Mucosa of descending colon (tissue), 3 donors: ENCODE measurements around the gene PEX11A. TPM values are rescaled to one million over a fixed set of nuclear protein-coding genes. Genes with fewer than 3 reads are reported as not detected.
A peak's percentile ranks its signal among the peaks of the same experiment; 100 is the strongest.

Experiments used
- ATAC-seq: fragments of 200-7000 bp; cut with Tn5 transposase; one replicate; pipeline ENCODE4 v1.9.1; 2020; ENCODE audit warnings: mild to moderate bottlenecking, moderate library complexity
- DNase-seq, 3 donors: peaks; one replicate each; pipeline ENCODE4 v3.0.0-alpha.2; 2020
- H3K36me3 ChIP-seq: fragments of 200-600 bp; one replicate; pipeline ENCODE4 v1.8.0; 2021; ENCODE audit warnings: low read depth, mild to moderate bottlenecking
- H3K4me1 ChIP-seq: fragments of 200-600 bp; one replicate; pipeline ENCODE4 v1.8.0; 2021; ENCODE audit warnings: low read depth, mild to moderate bottlenecking
- H3K4me3 ChIP-seq: fragments of 200-600 bp; one replicate; pipeline ENCODE4 v1.8.0; 2021; ENCODE audit warnings: mild to moderate bottlenecking
- H3K9me3 ChIP-seq: fragments of 200-600 bp; one replicate; pipeline ENCODE4 v1.8.0; 2021; ENCODE audit warnings: mild to moderate bottlenecking
- intact Hi-C, 2 donors: fragments of 100-400 bp; cut with DNase I in 1 of 2; cut with micrococcal nuclease in 1 of 2; formaldehyde crosslinking; loops; one replicate each; pipeline versions ENCODE4 v1.11.0 to v1.11.1; 2022; cut with DNase I, micrococcal nuclease
- total RNA-seq, 3 donors: library from RNA; stranded (reverse); fragmentation: NEBNext Ultra II Directional in 2 of 3; extraction: Animal tissue kit (Norgen Biotek cat#: 25700) in 2 of 3; gene quantifications; one replicate each; pipeline versions ENCODE4 v1.2.1 to v1.2.4, GENCODE V29; 2021 to 2023
- TF ChIP-seq, protein P1 (sequence below): fragments of 200-600 bp; IDR thresholded peaks from one replicate; pipeline ENCODE4 v1.8.0; 2022; ENCODE audit warnings: antibody characterized with exemption, mild to moderate bottlenecking
- donor health status: DM: no; HTN: no; CAD: no; lungs with moderate emphysema.
- donor health status: DM: no; HTN: no; CAD: no.
- donor health status: DM: no; HTN: yes; CAD: no.

The PEX11A gene
- total RNA-seq, 3 donors from 2014 or later: 15.5 to 38.5 (median 16.7) TPM

DNA sequence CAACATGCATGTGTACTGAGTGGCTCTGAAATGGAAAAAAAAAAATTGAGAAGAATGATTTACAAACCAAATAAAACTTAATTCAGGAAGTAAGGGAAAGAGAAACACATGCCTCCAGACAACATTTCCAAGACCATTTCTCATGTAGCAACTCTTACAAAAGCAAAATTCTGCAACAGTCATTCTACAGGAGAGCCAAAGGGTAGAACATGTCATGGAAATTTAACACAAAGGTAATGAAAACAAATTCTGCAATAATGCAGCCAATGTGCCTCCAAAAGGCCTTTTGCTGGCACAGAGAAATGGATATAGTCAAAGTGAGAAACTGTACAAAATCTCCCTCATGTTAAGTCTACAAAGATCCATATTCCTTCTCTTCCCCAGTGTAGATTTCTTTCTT lies 4.0 kb downstream of the PEX11A start:
- intact Hi-C loops: no loop called here
- Histone ChIP-seq H3K4me1 (peaks cover 17% of the 10 kb centered on the region), H3K36me3 (no peaks in the 10 kb centered on the region), H3K9me3 (no peaks in the 10 kb centered on the region), H3K4me3 (no peak overlapping the region)
- DNase-seq: no peak
- ATAC-seq: no peak
- TF ChIP-seq, protein P1, sequence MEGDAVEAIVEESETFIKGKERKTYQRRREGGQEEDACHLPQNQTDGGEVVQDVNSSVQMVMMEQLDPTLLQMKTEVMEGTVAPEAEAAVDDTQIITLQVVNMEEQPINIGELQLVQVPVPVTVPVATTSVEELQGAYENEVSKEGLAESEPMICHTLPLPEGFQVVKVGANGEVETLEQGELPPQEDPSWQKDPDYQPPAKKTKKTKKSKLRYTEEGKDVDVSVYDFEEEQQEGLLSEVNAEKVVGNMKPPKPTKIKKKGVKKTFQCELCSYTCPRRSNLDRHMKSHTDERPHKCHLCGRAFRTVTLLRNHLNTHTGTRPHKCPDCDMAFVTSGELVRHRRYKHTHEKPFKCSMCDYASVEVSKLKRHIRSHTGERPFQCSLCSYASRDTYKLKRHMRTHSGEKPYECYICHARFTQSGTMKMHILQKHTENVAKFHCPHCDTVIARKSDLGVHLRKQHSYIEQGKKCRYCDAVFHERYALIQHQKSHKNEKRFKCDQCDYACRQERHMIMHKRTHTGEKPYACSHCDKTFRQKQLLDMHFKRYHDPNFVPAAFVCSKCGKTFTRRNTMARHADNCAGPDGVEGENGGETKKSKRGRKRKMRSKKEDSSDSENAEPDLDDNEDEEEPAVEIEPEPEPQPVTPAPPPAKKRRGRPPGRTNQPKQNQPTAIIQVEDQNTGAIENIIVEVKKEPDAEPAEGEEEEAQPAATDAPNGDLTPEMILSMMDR: no peak

DNA sequence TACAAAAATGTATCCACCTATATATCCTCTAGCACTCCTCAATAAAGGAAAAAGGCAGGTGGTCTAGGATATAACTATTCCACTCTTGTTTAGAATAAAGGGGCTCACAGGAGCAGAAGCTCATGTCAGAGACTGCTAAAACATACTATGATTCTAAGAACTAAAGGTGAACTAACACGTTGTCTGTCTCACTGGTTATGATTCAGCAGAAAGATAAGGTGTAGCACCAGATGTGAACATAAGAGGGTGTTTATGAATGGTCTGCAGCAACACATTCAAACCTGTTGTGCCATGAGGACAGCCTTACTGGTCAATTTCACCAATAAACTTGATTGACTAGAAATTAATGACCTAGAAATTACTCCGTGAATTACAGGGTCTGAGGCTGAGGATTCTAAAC lies 4.6 kb downstream of the PEX11A start:
- H3K4me1 ChIP-seq: peaks cover 22% of the 10 kb centered on the region
- H3K4me3 ChIP-seq: no peak overlapping the region
- no peaks in the 10 kb centered on the region for H3K36me3 ChIP-seq
- ATAC-seq (no peak), DNase-seq (no peak)
- H3K9me3 ChIP-seq: no peaks in the 10 kb centered on the region
- TF ChIP-seq, protein P1: no peak
- intact Hi-C loops: no loop called here

DNA sequence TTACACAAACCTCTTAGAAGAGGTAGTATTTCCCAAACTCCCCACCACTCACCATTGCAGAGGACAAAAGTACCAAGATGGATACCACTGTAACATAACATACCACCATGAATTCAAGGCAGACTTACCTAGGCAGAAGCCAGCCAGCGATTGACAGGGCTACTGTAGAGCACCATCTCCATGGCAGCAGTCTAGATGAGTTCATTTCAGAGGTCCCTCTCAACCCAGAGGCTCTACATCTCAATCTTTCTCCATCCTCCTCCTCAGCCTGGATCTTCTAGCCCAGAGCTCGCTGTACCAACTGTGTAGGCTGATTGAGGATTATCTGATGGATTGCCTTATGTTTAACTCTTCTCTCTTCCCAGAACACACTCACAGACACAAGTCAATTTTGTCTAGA lies 9.4 kb downstream of the PEX11A start:
- TF ChIP-seq, protein P1: no peak
- ATAC-seq (no peak), DNase-seq (no peak)
- no peaks in the 10 kb centered on the region for H3K9me3 ChIP-seq
- no peaks in the 10 kb centered on the region for H3K36me3 ChIP-seq
- peaks cover 22% of the 10 kb centered on the region for H3K4me1 ChIP-seq
- intact Hi-C loops: no loop called here
- H3K4me3 ChIP-seq: no peak overlapping the region

DNA sequence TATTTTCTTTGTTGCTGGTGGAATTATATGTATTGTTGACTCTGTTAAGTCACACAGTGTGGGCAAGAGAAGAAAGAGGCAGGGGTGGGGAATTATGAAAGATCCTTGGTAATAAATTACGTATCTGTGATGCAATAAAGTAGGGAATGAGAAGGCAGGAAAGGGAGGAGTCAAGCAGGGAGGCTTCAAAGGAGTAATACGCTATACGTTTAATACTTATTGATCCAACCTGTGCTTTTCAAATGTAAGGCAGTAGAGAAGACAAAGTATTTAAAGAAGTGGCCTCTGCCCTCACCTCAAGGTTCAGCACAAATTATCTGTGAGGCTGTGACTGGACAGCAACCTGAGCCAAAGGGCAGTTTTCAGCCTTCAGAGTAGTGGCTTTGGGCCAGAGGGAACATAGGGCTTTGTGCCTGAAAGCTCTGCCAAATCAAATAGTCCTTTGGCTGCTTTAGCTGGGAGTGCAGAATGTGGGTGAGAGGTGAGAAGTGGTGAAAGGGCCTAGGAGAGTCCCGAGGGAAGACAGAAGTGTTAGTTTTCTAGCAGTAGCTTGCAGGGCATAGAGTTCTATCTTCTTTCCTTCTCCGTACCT lies 10.2 kb downstream of the PEX11A start:
- DNase-seq (peak in 2 of 3 donors; percentile 59 to 85), ATAC-seq (peak; percentile 96)
- peaks cover 22% of the 10 kb centered on the region for H3K4me1 ChIP-seq
- intact Hi-C loops: no loop called here
- no peak overlapping the region for H3K4me3 ChIP-seq
- TF ChIP-seq, protein P1: no peak
- H3K36me3 ChIP-seq: no peaks in the 10 kb centered on the region
- H3K9me3 ChIP-seq: no peaks in the 10 kb centered on the region

DNA sequence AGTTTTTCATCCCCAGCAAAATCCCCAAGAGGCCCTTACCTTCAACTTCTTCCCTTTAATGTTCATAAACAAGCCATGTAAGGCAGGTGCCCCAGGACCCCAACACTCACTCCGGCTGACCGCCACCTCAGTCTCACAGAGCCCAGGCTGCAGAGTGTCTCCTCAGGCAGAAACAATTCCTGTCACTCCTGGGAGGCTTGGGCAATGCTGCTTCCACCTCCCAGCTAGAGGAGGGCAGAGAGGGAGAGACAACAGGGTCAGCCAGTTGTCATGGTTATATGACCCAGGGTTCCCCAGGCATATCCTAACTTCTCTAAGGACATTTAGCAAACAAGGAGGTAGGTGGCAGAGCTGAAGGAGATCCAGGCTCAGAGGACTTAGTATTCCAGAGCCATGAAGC lies 11.3 kb downstream of the PEX11A start, which contains the start of gene PLIN1:
PLIN1 (minus strand) TSS at position 156 of the 400 bp plus-strand sequence. CDS start 1,878 bp downstream, outside the sequence.
- no peak within 1 kb of the TSS for H3K4me3 ChIP-seq
- H3K36me3 ChIP-seq: no peaks in the 10 kb centered on the region
- DNase-seq (no peak), ATAC-seq (no peak)
- peaks cover 22% of the 10 kb centered on the region for H3K4me1 ChIP-seq
- TF ChIP-seq, protein P1: no peak
- H3K9me3 ChIP-seq: no peaks in the 10 kb centered on the region
- intact Hi-C loops: no loop called here

DNA sequence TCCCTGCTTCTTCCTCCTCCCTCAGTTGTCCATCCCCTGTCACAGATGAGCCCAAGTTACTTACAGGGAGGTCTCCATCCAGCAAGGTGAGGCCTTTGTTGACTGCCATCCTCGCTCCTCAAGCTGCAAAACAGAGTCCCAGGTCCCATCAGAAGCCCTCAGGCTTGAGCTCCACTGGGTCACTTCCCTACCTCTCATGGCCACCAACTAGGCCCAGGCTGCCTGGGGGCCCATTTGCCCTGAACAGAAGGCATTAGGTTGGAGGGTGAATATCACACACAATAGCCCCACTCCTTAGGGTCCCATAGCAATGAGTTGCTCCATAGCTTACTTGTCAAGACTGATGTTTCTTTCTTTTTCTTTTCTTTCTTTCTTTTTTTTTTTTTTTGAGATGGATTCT lies 13.2 kb downstream of the PEX11A start:
- DNase-seq: no peak
- Histone ChIP-seq H3K4me3 (no peak overlapping the region), H3K9me3 (no peaks in the 10 kb centered on the region), H3K4me1 (peaks cover 22% of the 10 kb centered on the region), H3K36me3 (no peaks in the 10 kb centered on the region)
- ATAC-seq: no peak
- TF ChIP-seq, protein P1: no peak
- intact Hi-C loops: no loop called here
